ENCODE data around the gene PLEKHA7.
"Not testable (repeated sequence)": the region's sequence is repeated elsewhere in the genome, so short reads cannot be mapped to it uniquely, and the experiment has no call there.

PLEKHA7 gene

GRCh38 chr11:16941935-16942334 lies 72.3 kb downstream of the PLEKHA7 start:
- DNase-seq, result no peak

DNA sequence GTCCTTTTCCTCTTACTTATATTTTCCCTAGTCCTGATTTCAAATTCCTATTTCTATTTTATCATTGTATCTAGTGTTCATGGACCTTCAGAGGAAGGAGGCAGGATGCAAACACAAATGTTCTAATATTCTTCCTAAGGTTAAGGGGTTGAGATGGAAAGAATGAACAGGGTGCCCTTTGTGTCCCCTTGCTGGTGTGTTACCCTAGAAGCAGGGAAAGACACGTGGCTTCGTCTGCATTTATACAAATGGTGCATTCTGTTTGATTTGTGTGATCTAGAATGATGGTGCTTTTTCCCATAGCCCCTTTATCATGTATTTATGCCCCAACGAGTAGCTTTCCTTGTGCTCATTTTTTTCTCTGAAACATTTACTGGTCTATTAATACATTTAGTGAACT lies 76.2 kb downstream of the PLEKHA7 start:
- no peak for DNase-seq

DNA sequence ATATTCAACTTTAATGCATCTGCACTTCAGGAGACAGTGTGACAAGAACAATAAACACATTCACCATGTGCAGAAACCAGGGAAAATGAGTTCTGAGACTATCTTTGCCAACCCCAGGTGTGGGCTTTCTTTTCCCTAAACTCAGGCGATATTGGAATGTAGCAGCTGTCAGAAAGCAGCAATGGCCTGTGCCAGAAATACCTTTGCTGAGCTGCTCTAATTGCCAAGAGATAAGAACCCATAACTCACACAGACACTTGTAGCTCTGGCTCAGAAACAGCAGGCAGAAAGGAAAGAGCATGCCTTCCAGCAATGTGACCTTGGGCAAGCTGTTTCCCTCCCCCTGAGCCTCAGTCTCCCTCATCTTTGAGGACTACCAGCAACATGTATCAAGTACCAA lies 77.6 kb downstream of the PLEKHA7 start:
- no peak for DNase-seq

DNA sequence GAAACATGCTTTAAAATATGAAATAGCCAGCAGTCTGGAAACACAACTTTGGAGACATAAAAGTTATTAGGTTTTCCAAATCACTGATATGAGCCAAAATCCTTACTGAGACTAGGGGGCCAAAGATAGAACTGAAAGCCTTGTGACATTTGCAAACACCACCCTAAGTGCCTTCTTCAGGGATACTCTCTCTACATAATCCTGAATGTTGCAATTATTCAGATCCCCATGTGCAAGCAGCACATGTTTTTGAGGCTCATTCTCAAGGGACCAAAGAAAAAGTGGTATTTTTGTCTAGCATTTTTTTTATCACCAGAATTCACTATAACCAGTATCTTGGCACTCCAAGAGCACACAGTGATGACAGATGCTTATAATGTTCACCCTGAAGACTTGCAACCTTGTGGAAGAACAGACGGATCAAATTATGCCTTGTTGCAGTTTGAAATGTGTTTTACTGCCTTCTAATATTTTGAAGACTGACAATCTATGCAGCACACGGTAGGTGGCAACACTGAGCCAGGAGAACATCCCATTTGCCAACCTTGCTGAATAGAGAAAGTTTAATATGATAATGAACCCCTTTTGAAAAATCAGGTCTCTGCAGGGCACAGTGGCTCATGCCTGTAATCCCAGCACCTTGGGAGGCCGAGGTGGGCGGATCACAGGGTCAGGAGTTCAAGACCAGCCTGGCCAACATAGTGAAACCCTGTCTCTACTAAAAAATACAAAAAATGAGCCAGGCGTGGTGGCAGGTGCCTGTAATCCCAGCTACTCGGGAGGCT lies 78.5 kb downstream of the PLEKHA7 start:
- DNase-seq, result peak in 1 of 2 donors; percentile 15

DNA sequence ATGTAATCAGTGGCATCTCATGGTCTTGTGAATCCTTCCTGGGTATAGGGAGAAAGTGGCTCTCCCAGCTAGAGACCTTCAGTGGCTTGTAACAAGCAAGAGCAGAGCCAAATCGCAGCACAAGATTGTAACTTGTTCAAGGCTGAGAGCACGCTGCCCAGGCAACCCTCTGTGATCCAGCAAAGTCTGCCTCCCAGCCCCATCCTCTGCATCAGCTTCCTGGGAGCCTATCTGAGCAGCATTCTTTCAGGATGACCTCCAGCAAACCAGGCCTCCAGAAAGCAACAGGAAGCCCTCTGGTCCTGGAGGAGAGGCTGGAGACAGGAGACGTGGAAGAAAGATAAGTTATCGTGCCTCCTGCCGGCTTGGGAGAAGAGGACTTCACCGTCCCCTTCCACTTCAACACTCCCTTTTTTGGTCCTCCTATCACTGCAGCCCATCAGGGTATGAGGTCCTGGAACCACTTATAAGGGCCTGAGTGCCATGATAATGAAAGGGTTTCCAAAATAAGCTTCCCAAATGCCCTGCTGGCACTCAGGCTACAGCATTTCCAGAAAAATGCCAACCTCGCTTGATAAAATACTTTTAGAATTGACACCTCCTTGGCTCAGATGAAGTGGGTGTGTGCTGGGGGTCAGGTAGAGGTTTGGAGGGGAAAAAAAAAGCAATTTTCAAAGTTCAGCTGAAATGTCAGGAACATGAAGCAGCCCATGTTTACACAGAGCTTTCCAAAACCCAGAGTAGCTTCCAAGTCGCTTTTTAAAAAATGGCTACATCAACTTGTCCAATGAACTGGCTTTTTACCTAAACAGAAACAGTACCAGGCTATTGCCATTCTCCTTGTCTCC lies 80.2 kb downstream of the PLEKHA7 start:
- DNase-seq, result no peak

DNA sequence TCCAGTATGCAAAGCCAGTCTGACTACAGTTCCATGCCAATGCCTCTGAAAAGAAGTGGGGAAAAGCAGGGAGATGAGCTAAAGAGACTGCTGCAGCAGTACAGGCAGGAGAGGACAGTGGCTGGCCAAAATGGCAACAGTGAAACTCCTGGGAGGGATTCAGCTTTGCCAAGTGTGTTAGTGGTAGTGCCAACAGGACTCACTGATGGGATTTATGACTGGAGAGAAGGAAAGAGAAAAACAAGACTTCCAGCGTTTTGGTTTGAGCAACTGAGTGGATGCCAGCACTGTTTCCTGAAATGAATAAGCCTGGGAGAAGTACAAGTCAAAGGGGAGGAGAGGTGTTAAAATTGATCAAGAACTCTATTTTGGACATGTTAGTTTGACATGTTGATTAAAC lies 80.9 kb downstream of the PLEKHA7 start:
- DNase-seq, result no peak

- DNase-seq, result no peak
Observed at GRCh38 chr11:16928044-16928443, 86.2 kb downstream of the PLEKHA7 start.

GRCh38 chr11:16926883-16927626 lies 87.2 kb downstream of the PLEKHA7 start:
- DNase-seq, result no peak

GRCh38 chr11:16925561-16926065 lies 88.6 kb downstream of the PLEKHA7 start:
- DNase-seq, result no peak

GRCh38 chr11:16924826-16925560 lies 89.2 kb downstream of the PLEKHA7 start:
- no peak for DNase-seq

GRCh38 chr11:16924462-16924825 lies 89.8 kb downstream of the PLEKHA7 start:
- no peak for DNase-seq

DNA sequence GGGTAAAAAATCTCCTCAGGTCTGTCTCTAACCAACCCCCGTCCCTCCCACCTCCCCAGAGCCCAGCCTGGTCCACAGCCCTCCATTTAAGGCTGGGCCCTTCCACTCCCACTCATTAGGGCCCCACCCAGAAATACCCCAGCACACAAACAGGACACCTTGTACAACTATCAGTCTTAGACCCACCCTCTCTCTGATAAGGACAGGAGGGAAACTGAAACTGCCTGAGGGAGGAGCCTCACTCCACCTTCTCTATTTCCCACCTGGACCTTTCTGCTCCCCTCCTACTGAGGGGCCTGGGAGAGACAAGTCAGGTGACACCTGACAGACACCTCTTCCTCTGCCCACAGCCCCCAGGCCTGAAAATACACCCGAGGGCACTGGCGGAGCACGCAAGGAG lies 90.2 kb downstream of the PLEKHA7 start:
- DNase-seq, result no peak

DNA sequence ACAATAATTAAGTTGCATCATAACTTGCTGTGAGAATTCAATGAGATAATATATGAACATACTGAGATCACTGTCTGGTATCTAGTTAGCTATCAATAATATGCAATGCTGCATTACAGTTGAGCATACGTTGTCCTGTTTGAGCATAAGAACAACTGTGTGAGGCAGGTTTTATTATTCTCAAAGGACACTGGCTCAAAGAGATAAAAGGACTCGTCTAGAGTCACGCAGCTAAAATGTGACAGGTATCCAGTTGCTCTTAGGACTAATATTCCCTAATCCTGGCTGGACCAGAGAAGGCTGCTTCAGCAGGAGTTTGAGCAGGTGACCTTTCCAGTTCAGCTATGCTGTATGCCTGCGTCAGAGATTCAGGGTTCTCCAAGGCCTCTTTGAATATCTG lies 92.5 kb downstream of the PLEKHA7 start:
- DNase-seq, result no peak

- no peak for DNase-seq
Observed at GRCh38 chr11:16921019-16921418, 93.2 kb downstream of the PLEKHA7 start.

DNA sequence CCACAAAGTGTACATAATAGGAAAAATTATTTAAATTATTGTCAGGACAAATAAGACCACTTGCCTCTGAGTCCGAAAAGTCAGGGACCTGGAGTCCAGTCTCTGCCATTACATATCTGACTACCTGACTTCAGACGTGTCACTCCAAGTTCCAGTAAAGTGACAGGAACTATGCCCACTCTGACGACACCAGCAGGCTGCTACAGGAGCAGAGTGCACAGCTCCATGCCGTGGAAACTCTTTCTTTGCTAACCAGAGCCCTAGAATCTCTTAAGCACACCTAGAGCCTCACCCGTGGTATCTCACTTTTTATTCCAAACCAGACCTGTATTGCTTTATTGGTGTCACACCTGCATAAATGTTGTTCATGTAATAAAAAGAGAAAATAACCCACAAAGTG lies 93.7 kb downstream of the PLEKHA7 start:
- DNase-seq, result no peak

DNA sequence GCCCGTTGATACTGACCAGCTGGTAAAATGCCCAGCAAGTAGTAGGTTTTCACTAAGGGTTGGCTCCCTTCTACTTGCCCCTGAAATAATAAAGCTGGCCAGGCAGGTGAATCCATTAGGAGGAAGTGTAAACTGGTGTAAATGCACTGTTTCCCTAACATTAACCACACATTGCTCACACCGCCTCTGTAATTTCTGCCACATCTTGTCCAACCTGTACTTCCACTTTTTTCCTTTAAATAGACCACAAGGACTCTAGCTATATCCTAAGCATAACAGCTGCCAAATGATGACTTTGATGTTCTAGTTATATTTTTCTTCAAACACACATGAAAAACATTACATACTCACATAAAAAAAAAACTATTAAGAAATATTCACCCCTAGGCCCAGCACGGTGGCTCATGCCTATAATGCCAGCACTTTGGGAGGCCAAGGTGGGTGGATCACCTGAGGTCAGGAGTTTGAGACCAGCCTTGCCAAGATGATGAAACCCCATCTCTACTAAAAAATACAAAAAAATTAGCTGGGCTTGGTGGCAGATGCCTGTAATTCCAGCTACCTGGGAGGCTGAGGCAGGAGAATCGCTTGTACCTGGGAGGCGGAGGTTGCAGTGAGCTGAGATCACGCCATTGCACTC lies 95.6 kb downstream of the PLEKHA7 start:
- DNase-seq, result not testable (repeated sequence)

DNA sequence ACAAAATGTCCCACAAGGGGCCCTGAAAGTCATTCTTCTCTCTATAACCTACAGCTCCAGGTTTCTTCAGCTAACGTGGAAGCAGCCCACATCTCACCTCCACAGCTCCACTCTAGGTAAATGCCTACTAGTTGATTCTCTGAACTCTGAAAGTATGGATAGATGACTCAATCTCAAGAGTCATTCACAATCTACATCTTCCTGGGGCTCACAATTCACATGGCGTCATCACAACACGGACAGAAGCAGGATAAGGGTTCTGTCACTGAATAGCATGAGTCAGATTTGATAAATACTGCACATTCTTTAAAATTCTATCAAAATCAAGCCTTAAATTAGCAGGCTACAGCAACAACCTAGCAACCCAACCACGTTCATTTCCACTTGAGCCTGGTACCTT lies 96.3 kb downstream of the PLEKHA7 start:
- no peak for DNase-seq

- DNase-seq, result no peak
Observed at GRCh38 chr11:16912692-16913111, 101.5 kb downstream of the PLEKHA7 start.

GRCh38 chr11:16911658-16912057 lies 102.6 kb downstream of the PLEKHA7 start:
- DNase-seq, result no peak

DNA sequence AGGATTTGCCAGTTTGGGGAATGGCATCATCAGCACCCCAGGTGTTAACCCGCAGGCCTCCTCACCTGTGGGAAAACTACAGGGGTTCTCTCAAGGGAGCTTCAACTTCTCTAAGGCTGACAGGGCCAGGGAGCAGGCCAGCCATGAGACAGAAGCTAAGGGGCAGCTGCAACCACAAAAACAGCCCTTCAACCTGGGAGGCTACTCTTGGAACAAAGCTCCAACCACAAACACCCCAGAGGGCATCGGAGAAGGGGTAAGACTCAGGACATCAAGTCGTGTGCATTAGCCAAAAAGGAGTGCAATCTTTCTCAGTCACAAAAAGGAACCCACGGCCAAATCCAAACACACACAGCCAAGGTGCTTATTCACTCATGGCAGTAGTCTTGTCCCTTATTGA lies 103.0 kb downstream of the PLEKHA7 start:
- no peak for DNase-seq

GRCh38 chr11:16909359-16910035 lies 104.7 kb downstream of the PLEKHA7 start:
- no peak for DNase-seq

Measured in CD4-positive, alpha-beta T cell treated with Interleukin-1 beta for 1 hour (primary cell).